Endodermal cell (in vitro differentiated cells): ENCODE data around the gene OR52I2. TPM values are rescaled to one million over a fixed set of nuclear protein-coding genes. Genes with fewer than 3 reads are reported as not detected.
A peak's percentile ranks its signal among the peaks of the same experiment; 100 is the strongest.

Source experiments
- DNase-seq: peaks from one replicate; pipeline ENCODE4 v3.0.0-alpha.2; 2017
- H3K27ac ChIP-seq: 2 replicates; pipeline ENCODE4 v1.5.1; 2013; ENCODE audit warnings: mild to moderate bottlenecking, low read depth, low read length, moderate library complexity
- H3K27me3 ChIP-seq: 2 replicates; pipeline ENCODE4 v1.6.1; 2013; ENCODE audit warnings: mild to moderate bottlenecking, low read length, moderate library complexity; ENCODE audit not compliant: insufficient read depth, control insufficient read depth, poor library complexity, severe bottlenecking
- H3K36me3 ChIP-seq: 2 replicates; pipeline ENCODE4 v1.7.0; 2013; ENCODE audit warnings: mild to moderate bottlenecking, low read length, moderate library complexity; ENCODE audit not compliant: control insufficient read depth, insufficient read depth
- H3K4me1 ChIP-seq: one replicate; pipeline ENCODE4 v1.7.0; 2013; ENCODE audit warnings: low read length; ENCODE audit not compliant: control insufficient read depth, insufficient read depth
- H3K4me3 ChIP-seq: 2 replicates; pipeline ENCODE4 v1.5.1; 2013; ENCODE audit warnings: mild to moderate bottlenecking, low read length, moderate library complexity
- H3K9ac ChIP-seq: 2 replicates; pipeline ENCODE4 v1.6.1; 2013; ENCODE audit warnings: mild to moderate bottlenecking, low read length, moderate library complexity; ENCODE audit not compliant: poor library complexity, severe bottlenecking; ENCODE audit errors: extremely low read depth
- H3K9me3 ChIP-seq: 2 replicates; pipeline ENCODE4 v1.6.1; 2013; ENCODE audit warnings: mild to moderate bottlenecking, low read length, moderate library complexity; ENCODE audit not compliant: control insufficient read depth
- H3K27ac Mint-ChIP-seq: 2 replicates; pipeline ENCODE4 v1.8.0; 2020; ENCODE audit warnings: mixed read lengths
- H3K27me3 Mint-ChIP-seq: 2 replicates; pipeline ENCODE4 v1.8.0; 2021; ENCODE audit warnings: mild to moderate bottlenecking, mixed read lengths; ENCODE audit not compliant: insufficient read depth
- H3K36me3 Mint-ChIP-seq: 2 replicates; pipeline ENCODE4 v1.8.0; 2020; ENCODE audit warnings: low read depth, mixed read lengths
- H3K4me1 Mint-ChIP-seq: 2 replicates; pipeline ENCODE4 v1.8.0; 2020; ENCODE audit warnings: mixed read lengths
- H3K4me3 Mint-ChIP-seq: 2 replicates; pipeline ENCODE4 v1.8.0; 2020; ENCODE audit warnings: mild to moderate bottlenecking, moderate library complexity, mixed read lengths
- H3K9me3 Mint-ChIP-seq: 2 replicates; pipeline ENCODE4 v1.8.0; 2020; ENCODE audit warnings: mild to moderate bottlenecking, mixed read lengths
- WGBS, 2 experiments: methylation state at CpG; one replicate each; pipeline versions ENCODE4 v1.1.5 to v1.1.7; 2013; ENCODE audit warnings: missing lambda C conversion rate in 2 of 2, mixed read lengths in 1 of 2; ENCODE audit not compliant: insufficient coverage in 1 of 2, insufficient read length in 1 of 2; 5-methylcytosine and 5-hydroxymethylcytosine counted together
- long read RNA-seq, 4 experiments: library from polyadenylated mRNA in 2 of 4; library from RNA in 1 of 4; library from capped mRNA in 1 of 4; stranded (forward) in 3 of 4; unstranded in 1 of 4; transcript quantifications; one replicate each; pipeline ENCODE4 v2.0.0, GENCODE V29; 2020 to 2021; ENCODE audit warnings: inconsistent platforms in 1 of 4
- polyA plus RNA-seq, 2 experiments: library from polyadenylated mRNA; stranded (reverse); fragments of 50-300 nt; gene quantifications; one replicate each; pipeline ENCODE4 v1.2.3, GENCODE V29; 2013
- total RNA-seq, 2 donors: library from RNA; stranded (reverse); fragmentation: NEBNext Ultra II Directional in 1 of 2; extraction: Animal tissue kit (Norgen Biotek cat#: 25700) in 1 of 2; gene quantifications; 2 replicates in 1 of 2; 3 replicates in 1 of 2; pipeline ENCODE4 v1.2.1, GENCODE V29; 2021
- TF ChIP-seq, protein P1 (sequence below): fragments of 200-600 bp; sonication (generic); conservative IDR thresholded peaks from 2 replicates; pipeline ENCODE4 v1.5.0; 2021; ENCODE audit warnings: antibody characterized with exemption, mild to moderate bottlenecking

The OR52I2 gene
- not detected for total RNA-seq
- polyA plus RNA-seq (2013, experiment 1 of 2): not detected
- not detected for polyA plus RNA-seq (2013, experiment 2 of 2)
- long read RNA-seq, experiment 1: 0 reads
- long read RNA-seq, experiment 2: 0 reads
- long read RNA-seq, experiment 3: 0 reads
- long read RNA-seq, experiment 4: 0 reads

DNA sequence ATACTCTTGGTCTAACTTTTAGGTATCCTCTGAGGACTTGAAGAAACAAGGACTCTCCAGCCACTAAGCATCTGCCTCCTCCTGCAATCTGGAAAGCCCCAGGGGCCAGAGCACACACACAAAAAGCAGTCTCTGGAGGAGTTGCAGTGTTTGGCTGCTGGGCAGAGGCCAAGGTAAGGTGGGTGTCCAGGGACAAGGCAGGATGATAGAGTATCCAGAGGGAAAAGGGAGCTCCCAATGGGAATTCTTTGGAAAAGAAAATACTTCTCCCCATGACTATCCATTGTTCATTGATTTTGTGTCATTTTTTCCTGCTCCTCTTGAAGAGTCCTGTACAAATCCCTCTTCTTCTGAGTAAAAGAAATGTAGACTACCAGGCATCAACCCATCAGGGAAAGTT lies at the start of gene OR52I2:
Gene OR52I2 (plus strand): TSS at position 301 of the 400 bp plus-strand sequence.
- Histone ChIP-seq H3K27me3 (peaks cover 17% of the 10 kb centered on the region), H3K4me3 (no peak within 1 kb of the TSS), H3K9me3 (no peaks in the 10 kb centered on the region), H3K27ac (no peak within 1 kb of the TSS), H3K36me3 (no peaks in the 10 kb centered on the region), H3K4me1 (no peaks in the 10 kb centered on the region), H3K9ac (no peak within 1 kb of the TSS)
- no peaks in the 10 kb centered on the region for H3K9me3 Mint-ChIP-seq
- TF ChIP-seq, protein P1, sequence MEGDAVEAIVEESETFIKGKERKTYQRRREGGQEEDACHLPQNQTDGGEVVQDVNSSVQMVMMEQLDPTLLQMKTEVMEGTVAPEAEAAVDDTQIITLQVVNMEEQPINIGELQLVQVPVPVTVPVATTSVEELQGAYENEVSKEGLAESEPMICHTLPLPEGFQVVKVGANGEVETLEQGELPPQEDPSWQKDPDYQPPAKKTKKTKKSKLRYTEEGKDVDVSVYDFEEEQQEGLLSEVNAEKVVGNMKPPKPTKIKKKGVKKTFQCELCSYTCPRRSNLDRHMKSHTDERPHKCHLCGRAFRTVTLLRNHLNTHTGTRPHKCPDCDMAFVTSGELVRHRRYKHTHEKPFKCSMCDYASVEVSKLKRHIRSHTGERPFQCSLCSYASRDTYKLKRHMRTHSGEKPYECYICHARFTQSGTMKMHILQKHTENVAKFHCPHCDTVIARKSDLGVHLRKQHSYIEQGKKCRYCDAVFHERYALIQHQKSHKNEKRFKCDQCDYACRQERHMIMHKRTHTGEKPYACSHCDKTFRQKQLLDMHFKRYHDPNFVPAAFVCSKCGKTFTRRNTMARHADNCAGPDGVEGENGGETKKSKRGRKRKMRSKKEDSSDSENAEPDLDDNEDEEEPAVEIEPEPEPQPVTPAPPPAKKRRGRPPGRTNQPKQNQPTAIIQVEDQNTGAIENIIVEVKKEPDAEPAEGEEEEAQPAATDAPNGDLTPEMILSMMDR: no peak
- H3K36me3 Mint-ChIP-seq: no peaks in the 10 kb centered on the region
- H3K4me1 Mint-ChIP-seq: peaks cover 11% of the 10 kb centered on the region
- peaks cover 7% of the 10 kb centered on the region for H3K27me3 Mint-ChIP-seq
- no peak within 1 kb of the TSS for H3K27ac Mint-ChIP-seq
- no peak within 1 kb of the TSS for H3K4me3 Mint-ChIP-seq
- no peak for DNase-seq

DNA sequence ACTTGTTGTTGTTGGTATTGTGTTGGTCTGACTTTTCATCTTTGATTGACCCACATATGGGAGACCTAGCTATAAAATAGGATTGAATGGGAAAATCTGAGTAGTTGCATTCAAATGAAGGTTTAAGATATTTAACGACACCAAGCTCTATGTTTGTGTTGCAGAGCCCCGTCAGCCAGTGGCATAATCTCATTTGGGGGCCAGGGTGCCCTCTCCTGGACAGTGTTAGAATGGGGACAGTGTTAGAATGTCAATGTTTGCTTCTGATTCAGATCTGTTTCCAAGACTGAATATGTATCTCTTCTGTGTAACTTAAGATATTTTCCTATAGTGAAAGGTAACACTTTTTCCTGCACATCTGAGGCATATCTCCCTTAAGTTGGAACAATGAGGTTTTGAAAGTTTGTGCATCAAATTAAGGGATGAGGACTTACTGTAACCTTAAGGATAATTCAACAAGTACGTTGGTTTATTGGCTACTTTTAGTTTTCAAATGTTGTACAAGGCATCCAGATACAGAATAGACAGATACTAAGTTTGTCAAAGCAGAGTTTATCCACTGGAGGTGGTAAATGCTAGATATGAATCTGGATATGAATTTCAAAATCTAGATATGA lies 41.8 kb upstream of the OR52I2 start:
- Histone ChIP-seq H3K4me1 (no peaks in the 10 kb centered on the region), H3K27ac (no peak overlapping the region), H3K9ac (no peak overlapping the region), H3K36me3 (no peaks in the 10 kb centered on the region), H3K9me3 (no peaks in the 10 kb centered on the region), H3K27me3 (peaks cover 15% of the 10 kb centered on the region), H3K4me3 (no peak overlapping the region)
- peaks cover 2% of the 10 kb centered on the region for H3K9me3 Mint-ChIP-seq
- TF ChIP-seq, protein P1: peak; percentile 92
- no peaks in the 10 kb centered on the region for H3K4me1 Mint-ChIP-seq
- H3K27me3 Mint-ChIP-seq: peaks cover 20% of the 10 kb centered on the region
- H3K36me3 Mint-ChIP-seq: no peaks in the 10 kb centered on the region
- 45 to 100% methylated on average over 1 to 3 of the region's 3 CpGs for WGBS, 2 experiments
- no peak overlapping the region for H3K27ac Mint-ChIP-seq
- H3K4me3 Mint-ChIP-seq: no peak overlapping the region
- peak; percentile 81 for DNase-seq

DNA sequence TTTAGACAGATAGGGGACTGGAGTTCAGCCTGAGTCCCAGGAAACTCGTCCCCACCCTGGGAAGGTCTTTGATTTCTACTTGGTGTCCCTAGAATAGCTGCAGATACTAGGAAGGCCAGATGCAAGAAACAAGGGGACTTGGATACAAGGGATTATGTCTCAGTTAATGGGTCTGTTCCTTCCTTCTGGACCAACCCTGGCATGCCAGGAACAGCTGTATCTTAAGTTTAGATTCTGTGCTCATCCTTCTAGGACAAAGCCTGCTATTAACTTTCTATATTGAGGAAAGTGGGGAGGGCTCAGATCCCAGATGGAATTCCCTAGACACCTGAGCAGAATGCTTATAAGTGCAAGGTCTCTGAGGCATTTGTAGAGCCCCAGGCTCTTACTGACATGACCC lies 40.5 kb upstream of the OR52I2 start:
- Histone ChIP-seq H3K27ac (no peak overlapping the region), H3K27me3 (peaks cover 15% of the 10 kb centered on the region), H3K4me1 (no peaks in the 10 kb centered on the region), H3K4me3 (no peak overlapping the region), H3K36me3 (no peaks in the 10 kb centered on the region), H3K9me3 (no peaks in the 10 kb centered on the region), H3K9ac (no peak overlapping the region)
- Mint-ChIP-seq H3K4me3 (no peak overlapping the region), H3K36me3 (no peaks in the 10 kb centered on the region), H3K27ac (no peak overlapping the region), H3K4me1 (no peaks in the 10 kb centered on the region), H3K9me3 (peaks cover 2% of the 10 kb centered on the region), H3K27me3 (peaks cover 16% of the 10 kb centered on the region)
- WGBS, 2 experiments: 72% methylated on average over 1 of the region's 1 CpG; no CpG with 5 or more reads in 1 of the 2 experiments
- TF ChIP-seq, protein P1: no peak
- DNase-seq: no peak
